ENCODE measurements around the gene KXD1.
A peak's percentile ranks its signal among the peaks of the same experiment; 100 is the strongest.

DNA sequence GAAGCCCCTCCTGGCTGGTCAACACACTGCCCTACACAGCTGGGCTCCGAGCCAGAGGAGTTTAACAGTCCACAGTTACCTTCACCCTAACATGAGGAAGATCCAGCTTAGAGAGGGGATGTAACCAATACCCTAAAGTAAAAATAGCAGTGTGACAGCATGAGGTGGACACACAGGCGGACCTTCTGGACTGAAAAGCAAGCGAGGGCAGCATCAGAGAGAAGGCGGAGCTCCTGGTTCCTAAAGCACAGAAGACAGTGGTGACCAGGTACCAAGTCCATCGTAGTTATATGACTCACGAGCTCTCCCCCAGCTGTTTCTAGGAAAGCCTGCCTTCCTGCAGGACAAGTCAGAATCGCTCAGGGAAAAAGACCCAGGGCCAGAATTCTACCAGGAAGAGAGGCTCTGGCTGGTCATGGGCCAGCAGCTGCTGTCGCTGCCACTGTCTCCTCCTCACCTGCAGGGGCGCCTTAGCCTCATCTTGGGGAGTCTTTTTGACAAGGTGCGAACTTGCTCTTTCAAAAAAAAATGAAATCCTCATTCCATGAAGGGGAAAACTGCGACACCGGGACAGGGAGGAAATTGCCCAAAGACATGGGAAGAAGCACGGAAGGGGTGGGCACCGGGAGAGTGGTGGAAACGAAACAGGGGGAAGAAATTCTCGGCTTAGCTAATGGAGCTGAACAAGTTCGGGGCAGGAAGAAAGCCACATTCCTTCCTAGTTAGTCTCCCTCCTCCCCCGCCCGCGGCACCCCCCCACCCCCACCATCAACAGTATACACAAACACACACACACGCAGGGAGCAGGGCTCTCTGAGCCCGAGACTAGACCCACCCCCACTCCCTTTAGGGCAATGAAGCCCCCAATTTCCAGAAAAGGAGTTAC is 37.5 kb upstream of the KXD1 start:
- TF ChIP-seq POLR2A (IDR thresholded peaks at IDR 0.05) (no peak), CTCF (IDR thresholded peaks at IDR 0.05) (peak; percentile 7 to 75 (median 60))

All from sigmoid colon (tissue), 3 donors.